Activated CD4-positive, CD25-positive, alpha-beta regulatory T cell treated with anti-CD3 and anti-CD28 coated beads, Interleukin-2, amount 50 U/mL, for 16 hours (primary cell): ENCODE measurements around the gene PSMA8.
A peak's percentile ranks its signal among the peaks of the same experiment; 100 is the strongest.
"Not testable (repeated sequence)": the region's sequence is repeated elsewhere in the genome, so short reads cannot be mapped to it uniquely, and the experiment has no call there.

Experiments
- DNase-seq: peaks from one replicate; pipeline ENCODE4 v3.0.0-alpha.2; 2020; ENCODE audit warnings: low read depth, low spot score

Gene PSMA8

GRCh38 chr18:26175481-26175880, 41.8 kb downstream of the PSMA8 start:
- no peak for DNase-seq

- no peak for DNase-seq
Measured at GRCh38 chr18:26176134-26176533, 42.5 kb downstream of the PSMA8 start.

- DNase-seq = no peak
Measured at GRCh38 chr18:26181343-26181826, 47.7 kb downstream of the PSMA8 start.

GRCh38 chr18:26183395-26184112, 49.9 kb downstream of the PSMA8 start:
- no peak for DNase-seq

- DNase-seq = no peak
Measured at GRCh38 chr18:26185267-26185666, 51.6 kb downstream of the PSMA8 start.

GRCh38 chr18:26190506-26190905, 56.8 kb downstream of the PSMA8 start:
- peak; percentile 1 for DNase-seq

- DNase-seq = no peak
Measured at GRCh38 chr18:26192233-26192632, 58.6 kb downstream of the PSMA8 start.

GRCh38 chr18:26196605-26197004, 62.9 kb downstream of the PSMA8 start:
- DNase-seq = no peak

- not testable (repeated sequence) for DNase-seq
Measured at GRCh38 chr18:26202001-26202400, 68.3 kb downstream of the PSMA8 start.

- DNase-seq = no peak
Measured at GRCh38 chr18:26205318-26205717, 71.6 kb downstream of the PSMA8 start.

GRCh38 chr18:26206488-26206887, 72.8 kb downstream of the PSMA8 start:
- DNase-seq = no peak

GRCh38 chr18:26207937-26208336, 74.3 kb downstream of the PSMA8 start:
- no peak for DNase-seq

GRCh38 chr18:26208977-26209376, 75.3 kb downstream of the PSMA8 start:
- DNase-seq = no peak

- no peak for DNase-seq
Measured at GRCh38 chr18:26210147-26210546, 76.5 kb downstream of the PSMA8 start.

- peak; percentile 3 for DNase-seq
Measured at GRCh38 chr18:26215247-26215970, 81.7 kb downstream of the PSMA8 start.

- DNase-seq = no peak
Measured at GRCh38 chr18:26225022-26225693, 91.5 kb downstream of the PSMA8 start.

- DNase-seq = no peak
Measured at GRCh38 chr18:26225915-26226228, 92.2 kb downstream of the PSMA8 start.

- peak; percentile 80 for DNase-seq
Measured at GRCh38 chr18:26226229-26227050, 92.8 kb downstream of the PSMA8 start, which contains the start of gene TAF4B. Gene TAF4B (plus strand): TSS chr18:26226445. CDS start chr18:26226934, 489 bp downstream.

GRCh38 chr18:26227051-26227670, 93.5 kb downstream of the PSMA8 start:
- no peak for DNase-seq

- no peak for DNase-seq
Measured at GRCh38 chr18:26228562-26229260, 95.0 kb downstream of the PSMA8 start.

- DNase-seq = no peak
Measured at GRCh38 chr18:26230497-26230896, 96.8 kb downstream of the PSMA8 start.
